ENCODE data around the gene UCP2. TPM values are rescaled to one million over a fixed set of nuclear protein-coding genes. Genes with fewer than 3 reads are reported as not detected.

Gene UCP2
- total and polyA plus RNA-seq, 2 donors (not counting 3 experiments of a cell fraction or from before 2014, with no cell fraction given), result 16.5 to 24.0 TPM

DNA sequence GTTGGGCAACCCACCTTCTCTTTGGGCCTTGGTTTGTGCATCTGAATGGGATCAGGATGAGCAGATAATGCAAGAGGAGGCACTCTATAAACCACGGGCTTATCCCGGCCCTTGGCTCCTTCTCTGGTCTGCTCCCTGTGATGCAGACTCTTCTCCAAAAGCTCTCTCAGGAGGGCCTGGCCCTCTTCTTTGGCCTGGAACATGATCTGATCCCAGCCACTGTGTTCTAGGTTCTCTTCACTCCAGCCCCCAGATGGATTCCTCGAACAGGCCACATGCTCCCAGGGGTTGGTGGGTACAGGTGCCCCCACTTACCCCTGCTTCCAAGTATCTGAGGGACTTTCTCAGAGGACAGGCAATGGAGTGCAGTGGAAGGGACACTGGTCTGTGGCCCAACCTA lies 35.0 kb upstream of the UCP2 start:
- Histone ChIP-seq H3K4me2 (ENCODE audit: insufficient read depth, low read length) (no peak overlapping the region), H3K4me1 (ENCODE audit: control insufficient read depth, extremely low read depth, insufficient read depth, low read length) (no peaks in the 10 kb centered on the region), H3K4me3 (replicated peaks in 1 of 3; ENCODE audit: insufficient read depth in 1 of 3, low read depth in 1 of 3, low read length in 3 of 3) (no peak overlapping the region), H3K9ac (replicated peaks; ENCODE audit: extremely low read depth, insufficient read depth, low read length) (no peak overlapping the region), H3K27me3 (ENCODE audit: control insufficient read depth in 2 of 2, insufficient read depth in 2 of 2, low read length in 2 of 2) (no peaks in the 10 kb centered on the region), H3K9me3 (replicated peaks; ENCODE audit: control insufficient read depth, insufficient read depth, low read length) (no peaks in the 10 kb centered on the region), H4K20me1 (replicated peaks; ENCODE audit: control insufficient read depth, extremely low read depth, insufficient read depth, low read length) (no peaks in the 10 kb centered on the region), H3K9me1 (replicated peaks; ENCODE audit: control insufficient read depth, extremely low read depth, insufficient read depth, low read length) (no peaks in the 10 kb centered on the region), H3K79me2 (ENCODE audit: control insufficient read depth, insufficient read depth, low read length) (no peaks in the 10 kb centered on the region), H3K27ac (ENCODE audit: insufficient read depth, low read depth, low read length) (no peak overlapping the region), H3K36me3 (ENCODE audit: control insufficient read depth in 2 of 2, extremely low read depth in 1 of 2, insufficient read depth in 2 of 2, low read length in 2 of 2) (peaks cover 0 to 11% of the 10 kb centered on the region in 2 experiments), H2AFZ (ENCODE audit: low read depth, low read length) (no peak overlapping the region)
- ChIA-PET POLR2A (no interaction called here), CTCF (no interaction called here)
- intact Hi-C loops (cut with micrococcal nuclease) (no loop called here), dilution Hi-C loops (cut with MboI; ENCODE audit: extremely low pct_ligation_motif_present, low sequenced_read_pairs) (no loop called here)
- TF ChIP-seq FOS (IDR thresholded peaks at IDR 0.05; ENCODE audit: borderline replicate concordance, insufficient read depth, low read length) (no peak), POLR2A (IDR thresholded peaks at IDR 0.05; ENCODE audit: low read depth, low read length) (no peak), POLR2AphosphoS5 (IDR thresholded peaks at IDR 0.05; ENCODE audit: insufficient read depth, low read depth, low read length) (no peak), EZH2 (IDR thresholded peaks at IDR 0.05; ENCODE audit: borderline replicate concordance, low read depth, low read length, severe bottlenecking) (no peak)
- TF ChIP-seq, protein P1, sequence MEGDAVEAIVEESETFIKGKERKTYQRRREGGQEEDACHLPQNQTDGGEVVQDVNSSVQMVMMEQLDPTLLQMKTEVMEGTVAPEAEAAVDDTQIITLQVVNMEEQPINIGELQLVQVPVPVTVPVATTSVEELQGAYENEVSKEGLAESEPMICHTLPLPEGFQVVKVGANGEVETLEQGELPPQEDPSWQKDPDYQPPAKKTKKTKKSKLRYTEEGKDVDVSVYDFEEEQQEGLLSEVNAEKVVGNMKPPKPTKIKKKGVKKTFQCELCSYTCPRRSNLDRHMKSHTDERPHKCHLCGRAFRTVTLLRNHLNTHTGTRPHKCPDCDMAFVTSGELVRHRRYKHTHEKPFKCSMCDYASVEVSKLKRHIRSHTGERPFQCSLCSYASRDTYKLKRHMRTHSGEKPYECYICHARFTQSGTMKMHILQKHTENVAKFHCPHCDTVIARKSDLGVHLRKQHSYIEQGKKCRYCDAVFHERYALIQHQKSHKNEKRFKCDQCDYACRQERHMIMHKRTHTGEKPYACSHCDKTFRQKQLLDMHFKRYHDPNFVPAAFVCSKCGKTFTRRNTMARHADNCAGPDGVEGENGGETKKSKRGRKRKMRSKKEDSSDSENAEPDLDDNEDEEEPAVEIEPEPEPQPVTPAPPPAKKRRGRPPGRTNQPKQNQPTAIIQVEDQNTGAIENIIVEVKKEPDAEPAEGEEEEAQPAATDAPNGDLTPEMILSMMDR (IDR thresholded peaks at IDR 0.05; ENCODE audit: extremely low read depth in 1 of 2, insufficient read depth in 1 of 2, low read depth in 1 of 2, low read length in 2 of 2), result no peak
- DNase-seq (ENCODE audit: low read depth, low spot score) (no peak), FAIRE-seq (no peak)
- BruUV-seq (replicated peaks), result no TSS peak
